Measurements from ENCODE around the gene TMEM94. TPM values are rescaled to one million over a fixed set of nuclear protein-coding genes. Genes with fewer than 3 reads are reported as not detected.

TMEM94 gene
- total RNA-seq, 1 donor from 2014 or later = 86.8 TPM

- no peak for DNase-seq (ENCODE audit: low spot score)
- ATAC-seq = no peak
- intact Hi-C loops (cut with DNase I) = no loop called here
Measured at GRCh38 chr17:75505152-75505409, 48.6 kb downstream of the TMEM94 start.

- no peak for DNase-seq (ENCODE audit: low spot score)
- no peak for ATAC-seq
- intact Hi-C loops (cut with DNase I) = no loop called here
Measured at GRCh38 chr17:75505640-75506039, 49.2 kb downstream of the TMEM94 start.

GRCh38 chr17:75506134-75506533, 49.7 kb downstream of the TMEM94 start:
- intact Hi-C loops (cut with DNase I) = no loop called here
- ATAC-seq (no peak), DNase-seq (ENCODE audit: low spot score) (no peak)

GRCh38 chr17:75506888-75507287, 50.5 kb downstream of the TMEM94 start:
- intact Hi-C loops (cut with DNase I) = no loop called here
- DNase-seq (ENCODE audit: low spot score) (no peak), ATAC-seq (no peak)

GRCh38 chr17:75507733-75508719, 51.6 kb downstream of the TMEM94 start:
- ATAC-seq (peak; percentile 56), DNase-seq (ENCODE audit: low spot score) (peak; percentile 79)
- intact Hi-C loops (cut with DNase I) = no loop called here

GRCh38 chr17:75508931-75509361, 52.5 kb downstream of the TMEM94 start:
- intact Hi-C loops (cut with DNase I) = no loop called here
- ATAC-seq (no peak), DNase-seq (ENCODE audit: low spot score) (no peak)

GRCh38 chr17:75509528-75510258, 53.3 kb downstream of the TMEM94 start:
- intact Hi-C loops (cut with DNase I) = no loop called here
- ATAC-seq = no peak
- DNase-seq (ENCODE audit: low spot score) = no peak

- intact Hi-C loops (cut with DNase I) = no loop called here
- no peak for DNase-seq (ENCODE audit: low spot score)
- no peak for ATAC-seq
Measured at GRCh38 chr17:75511270-75511609, 54.8 kb downstream of the TMEM94 start.

GRCh38 chr17:75511610-75512575, 55.5 kb downstream of the TMEM94 start:
- DNase-seq (ENCODE audit: low spot score) = no peak
- intact Hi-C loops (cut with DNase I) = no loop called here
- no peak for ATAC-seq

- intact Hi-C loops (cut with DNase I) = loop anchor here (1.0 kb wide), 1 partner anchor 83 kb away; no protein-coding TSS in a partner anchor
- ATAC-seq = no peak
- DNase-seq (ENCODE audit: low spot score) = no peak
Measured at GRCh38 chr17:75512926-75513640, 56.6 kb downstream of the TMEM94 start.

GRCh38 chr17:75513641-75514000, 57.2 kb downstream of the TMEM94 start:
- DNase-seq (ENCODE audit: low spot score) (no peak), ATAC-seq (no peak)
- intact Hi-C loops (cut with DNase I) = loop anchor here (1.0 kb wide), 1 partner anchor 83 kb away; no protein-coding TSS in a partner anchor

- no peak for DNase-seq (ENCODE audit: low spot score)
Measured at GRCh38 chr17:75514299-75514918, 58.0 kb downstream of the TMEM94 start.

GRCh38 chr17:75514919-75515495, 58.6 kb downstream of the TMEM94 start:
- DNase-seq (ENCODE audit: low spot score) = peak; percentile 76
- peak; percentile 3 for ATAC-seq
- intact Hi-C loops (cut with DNase I) = loop anchor here (5.0 kb wide), 1 partner anchor 88 kb away; no protein-coding TSS in a partner anchor

More at GRCh38 chr17:75514299-75514918, 58.0 kb downstream of the TMEM94 start:
- ATAC-seq = no peak
- intact Hi-C loops (cut with DNase I) = no loop called here

GRCh38 chr17:75515496-75516254, 59.2 kb downstream of the TMEM94 start, which contains the start of gene CASKIN2:
Gene CASKIN2 (minus strand): TSS chr17:75515537. CDS start chr17:75513804, 1,733 bp downstream.
- DNase-seq (ENCODE audit: low spot score) = peak; percentile 99
- peak; percentile 93 for ATAC-seq
- intact Hi-C loops (cut with DNase I) = loop anchor here (2.0 to 5.0 kb wide), 2 partner anchors 73 to 88 kb away; no protein-coding TSS in a partner anchor

- peak; percentile 98 for DNase-seq (ENCODE audit: low spot score)
- intact Hi-C loops (cut with DNase I) = loop anchor here (2.0 to 5.0 kb wide), 2 partner anchors 73 to 89 kb away; no protein-coding TSS in a partner anchor
- peak; percentile 92 for ATAC-seq
Measured at GRCh38 chr17:75516255-75516618, 59.8 kb downstream of the TMEM94 start, which contains the start of gene TSEN54. Gene TSEN54 (plus strand): TSS chr17:75516528. CDS start chr17:75516561, 33 bp downstream.

GRCh38 chr17:75516619-75517296, 60.3 kb downstream of the TMEM94 start:
- ATAC-seq (no peak), DNase-seq (ENCODE audit: low spot score) (no peak)
- intact Hi-C loops (cut with DNase I) = loop anchor here (2.0 to 5.0 kb wide), 2 partner anchors 72 to 89 kb away; no protein-coding TSS in a partner anchor

All from sciatic nerve (tissue), 2 donors.